Sigmoid colon (tissue), 7 donors: ENCODE measurements around the gene SLBP. TPM values are rescaled to one million over a fixed set of nuclear protein-coding genes. Genes with fewer than 3 reads are reported as not detected.

ENCODE experiments used
- DNase-seq: peaks from one replicate; pipeline ENCODE4 v3.0.0-alpha.2; 2019
- H3K27ac ChIP-seq, 4 donors: fragments of 200-600 bp; sonication (generic); one replicate each; pipeline ENCODE4 v1.5.1; 2016 to 2019; ENCODE audit warnings: mild to moderate bottlenecking in 1 of 4
- H3K27me3 ChIP-seq, 3 donors: fragments of 200-600 bp; sonication (generic); one replicate each; pipeline ENCODE4 v1.5.1; 2019; ENCODE audit warnings: mild to moderate bottlenecking in 1 of 3
- H3K36me3 ChIP-seq, 4 donors: fragments of 200-600 bp; sonication (generic); one replicate each; pipeline ENCODE4 v1.5.1; 2016 to 2019
- H3K4me1 ChIP-seq, 4 donors: fragments of 200-600 bp; sonication (generic); one replicate each; pipeline ENCODE4 v1.5.1; 2017 to 2019
- H3K4me3 ChIP-seq, 4 donors: fragments of 200-600 bp; sonication (generic); one replicate each; pipeline ENCODE4 v1.5.1; 2017 to 2019; ENCODE audit warnings: mild to moderate bottlenecking in 2 of 4, moderate library complexity in 1 of 4
- H3K9me3 ChIP-seq, 4 donors: fragments of 200-600 bp in 3 of 4; sonication (generic) in 3 of 4; one replicate each; pipeline versions ENCODE4 v1.5.1 to v1.6.1; 2013 to 2019
- CTCF ChIP-seq, 4 experiments: fragments of 450-650 bp in 3 of 4; fragments of 200-600 bp in 1 of 4; IDR thresholded peaks; one replicate each; pipeline ENCODE4 v1.5.1; 2016 to 2019; ENCODE audit warnings: antibody characterized with exemption in 4 of 4, mild to moderate bottlenecking in 3 of 4, moderate library complexity in 2 of 4
- EP300 ChIP-seq, 4 donors: sonication (generic); formaldehyde crosslinking; IDR thresholded peaks; one replicate each; pipeline ENCODE4 v1.6.1; 2017; ENCODE audit warnings: antibody characterized with exemption in 4 of 4
- POLR2A ChIP-seq, 2 donors: fragments of 450-650 bp; IDR thresholded peaks; one replicate each; pipeline ENCODE4 v1.6.1; 2016; ENCODE audit warnings: antibody characterized with exemption in 2 of 2, mild to moderate bottlenecking in 2 of 2, moderate library complexity in 2 of 2
- POLR2AphosphoS5 ChIP-seq, 4 donors: sonication (generic); formaldehyde crosslinking; IDR thresholded peaks; one replicate each; pipeline ENCODE4 v1.6.1; 2017; ENCODE audit warnings: antibody characterized with exemption in 4 of 4
- WGBS, 2 donors: extraction: QIAGEN DNeasy Blood & Tissue Kit; methylation state at CpG; one replicate each; pipeline ENCODE4 v1.1.7; 2013; 5-methylcytosine and 5-hydroxymethylcytosine counted together
- intact Hi-C: fragments of 100-400 bp; cut with DNase I; formaldehyde crosslinking; loops from one replicate; pipeline ENCODE4 v1.15.1; 2023
- polyA plus RNA-seq, 3 donors: library from polyadenylated mRNA; stranded (reverse); fragments of 200-250 nt; gene quantifications; one replicate each; pipeline ENCODE4 v1.2.3, GENCODE V29; 2013
- total RNA-seq, 4 donors: library from RNA; depleted of rRNA; stranded (reverse); fragments of >200 nt; gene quantifications; one replicate each; pipeline ENCODE4 v1.1.0, GENCODE V29; 2016
- donor health status: healthy with polysubstance abuse.
- donor health status: Bipolar disorder and iron deficiency.
- donor health status: healthy.

The SLBP gene
- total and polyA plus RNA-seq, 7 donors, result 32.3 to 48.9 (median 36.0) TPM

- intact Hi-C loops, result no loop called here
- TF ChIP-seq POLR2AphosphoS5 (IDR thresholded peaks at IDR 0.05) (no peak), POLR2A (IDR thresholded peaks at IDR 0.05) (no peak), CTCF (IDR thresholded peaks at IDR 0.05) (no peak), EP300 (IDR thresholded peaks at IDR 0.05) (no peak)
These were observed 35.3 kb downstream of the SLBP start for GRCh38 chr4:1676605-1677525.

GRCh38 chr4:1675802-1676137, 36.3 kb downstream of the SLBP start:
- H3K27me3 ChIP-seq, result no peaks in the 10 kb centered on the region

More at GRCh38 chr4:1676605-1677525, 35.3 kb downstream of the SLBP start:
- no peaks in the 10 kb centered on the region for H3K9me3 ChIP-seq
- no peaks in the 10 kb centered on the region for H3K27me3 ChIP-seq
- no peak overlapping the region for H3K27ac ChIP-seq
- no peak overlapping the region for H3K4me3 ChIP-seq
- no peaks in the 10 kb centered on the region for H3K4me1 ChIP-seq
- WGBS, 2 donors, result 76 to 80% methylated on average over 25 of the region's 25 CpGs
- no peak for DNase-seq
- no peaks in the 10 kb centered on the region for H3K36me3 ChIP-seq

GRCh38 chr4:1675136-1675801, 36.9 kb downstream of the SLBP start:
- no peak for DNase-seq
- intact Hi-C loops, result no loop called here
- no peaks in the 10 kb centered on the region for H3K27me3 ChIP-seq
- no peaks in the 10 kb centered on the region for H3K4me1 ChIP-seq
- H3K27ac ChIP-seq, result no peak overlapping the region
- 84 to 87% methylated on average over 19 of the region's 19 CpGs for WGBS, 2 donors
- no peaks in the 10 kb centered on the region for H3K36me3 ChIP-seq
- H3K4me3 ChIP-seq, result no peak overlapping the region
- TF ChIP-seq EP300 (IDR thresholded peaks at IDR 0.05), result no peak
- TF ChIP-seq POLR2A (IDR thresholded peaks at IDR 0.05), result no peak
- no peak for TF ChIP-seq CTCF (IDR thresholded peaks at IDR 0.05)
- TF ChIP-seq POLR2AphosphoS5 (IDR thresholded peaks at IDR 0.05), result no peak
- H3K9me3 ChIP-seq, result no peaks in the 10 kb centered on the region

More at GRCh38 chr4:1675802-1676137, 36.3 kb downstream of the SLBP start:
- TF ChIP-seq POLR2A (IDR thresholded peaks at IDR 0.05) (no peak), CTCF (IDR thresholded peaks at IDR 0.05) (no peak), EP300 (IDR thresholded peaks at IDR 0.05) (no peak), POLR2AphosphoS5 (IDR thresholded peaks at IDR 0.05) (no peak)
- 79 to 85% methylated on average over 10 of the region's 10 CpGs for WGBS, 2 donors
- no peaks in the 10 kb centered on the region for H3K4me1 ChIP-seq
- intact Hi-C loops, result no loop called here
- no peak overlapping the region for H3K27ac ChIP-seq
- H3K36me3 ChIP-seq, result no peaks in the 10 kb centered on the region
- no peaks in the 10 kb centered on the region for H3K9me3 ChIP-seq
- no peak for DNase-seq
- no peak overlapping the region for H3K4me3 ChIP-seq

- no peak overlapping the region for H3K4me3 ChIP-seq
- 75 to 78% methylated on average over 9 of the region's 9 CpGs for WGBS, 2 donors
- no peaks in the 10 kb centered on the region for H3K27me3 ChIP-seq
- H3K9me3 ChIP-seq, result no peaks in the 10 kb centered on the region
- no peaks in the 10 kb centered on the region for H3K36me3 ChIP-seq
- no peak overlapping the region for H3K27ac ChIP-seq
- intact Hi-C loops, result no loop called here
- no peak for TF ChIP-seq POLR2A (IDR thresholded peaks at IDR 0.05)
- TF ChIP-seq EP300 (IDR thresholded peaks at IDR 0.05), result no peak
- no peak for TF ChIP-seq POLR2AphosphoS5 (IDR thresholded peaks at IDR 0.05)
- no peak for TF ChIP-seq CTCF (IDR thresholded peaks at IDR 0.05)
- H3K4me1 ChIP-seq, result no peaks in the 10 kb centered on the region
- no peak for DNase-seq
These were observed 37.4 kb downstream of the SLBP start for GRCh38 chr4:1674682-1675081.
